ENCODE measurements around the gene PSORS1C2. TPM values are rescaled to one million over a fixed set of nuclear protein-coding genes. Genes with fewer than 3 reads are reported as not detected.

The PSORS1C2 gene
- total and polyA plus RNA-seq, 4 donors: not detected

DNA sequence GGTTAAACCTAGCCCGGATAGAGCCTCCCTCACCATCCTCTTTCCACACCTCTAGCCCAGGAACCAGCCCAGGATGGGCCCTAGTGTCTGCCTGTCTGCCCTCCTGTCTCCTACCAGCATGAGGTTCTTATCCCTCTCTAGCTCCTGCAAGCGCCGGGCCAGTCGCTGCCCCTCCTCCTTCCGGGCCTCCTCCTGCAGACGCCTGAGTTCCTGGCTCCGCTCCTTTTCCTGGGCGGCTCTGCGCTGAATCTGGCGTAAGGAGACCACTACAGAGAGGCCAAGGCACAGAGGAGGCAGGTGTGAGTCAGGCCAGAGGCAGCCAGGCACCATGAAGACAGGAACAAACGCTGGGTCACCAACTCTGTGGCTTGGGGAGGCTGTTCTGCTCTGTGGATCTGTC, 4.3 kb upstream of the PSORS1C2 start:
- no peak overlapping the region for H3K9ac ChIP-seq (ENCODE audit: low read depth in 1 of 2, low read length in 2 of 2)

DNA sequence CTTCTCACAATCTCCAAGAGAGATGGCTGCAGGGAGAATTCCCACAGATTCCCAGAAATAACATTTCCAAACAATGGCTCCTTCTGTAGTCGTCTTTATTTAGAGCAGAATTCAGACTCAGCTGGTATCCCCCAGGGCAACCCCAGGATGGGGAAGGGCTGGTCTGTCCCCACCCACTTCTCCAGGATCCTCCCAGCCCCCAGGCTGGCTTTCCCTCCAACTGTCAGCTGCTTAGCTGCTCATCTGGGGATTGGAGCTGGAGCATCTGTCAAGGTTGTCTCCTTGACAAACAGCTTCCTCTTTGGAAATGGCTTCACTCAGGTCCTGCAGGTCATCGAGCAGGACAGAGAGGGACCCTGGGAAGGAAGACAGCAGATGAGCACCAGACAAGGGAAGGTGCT, 3.5 kb upstream of the PSORS1C2 start:
- no peaks in the 10 kb centered on the region for H3K9me3 ChIP-seq (ENCODE audit: control insufficient read depth in 4 of 4, low read length in 3 of 4)
- H3K9ac ChIP-seq (ENCODE audit: low read depth in 1 of 2, low read length in 2 of 2): no peak overlapping the region
- H3K4me3 ChIP-seq (ENCODE audit: low read depth in 1 of 3, low read length in 3 of 3): no peak overlapping the region
- WGBS: 67% methylated on average over 2 of the region's 2 CpGs
- no peak overlapping the region for H3K27ac ChIP-seq (ENCODE audit: low read depth in 1 of 2, low read length in 2 of 2)
- H3K27me3 ChIP-seq (ENCODE audit: control insufficient read depth in 4 of 4, insufficient read depth in 4 of 4, low read length in 3 of 4): no peaks in the 10 kb centered on the region
- no peak for DNase-seq (ENCODE audit: low spot score)
- peaks cover 0 to 5% (median 4%) of the 10 kb centered on the region in 4 donors for H3K4me1 ChIP-seq (ENCODE audit: control insufficient read depth in 4 of 4, insufficient read depth in 4 of 4, low read length in 3 of 4)
- peaks cover 0 to 8% (median 5%) of the 10 kb centered on the region in 4 donors for H3K36me3 ChIP-seq (ENCODE audit: control insufficient read depth in 4 of 4, insufficient read depth in 3 of 4, low read depth in 1 of 4, low read length in 3 of 4)
- TF ChIP-seq NR2F2 (IDR thresholded peaks at IDR 0.05) (no peak), TAF1 (conservative IDR thresholded peaks at IDR 0.05) (no peak), HNF4G (IDR thresholded peaks at IDR 0.05) (no peak), SP1 (IDR thresholded peaks at IDR 0.05) (no peak), YY1 (IDR thresholded peaks at IDR 0.05) (no peak), GABPA (IDR thresholded peaks at IDR 0.05 in 1 of 2, conservative IDR thresholded peaks at IDR 0.05 in 1 of 2) (no peak), EGR1 (IDR thresholded peaks at IDR 0.05; ENCODE audit: low read depth in 2 of 2) (no peak), HNF4A (conservative IDR thresholded peaks at IDR 0.05) (no peak), FOXA1 (IDR thresholded peaks at IDR 0.05) (no peak), RAD21 (IDR thresholded peaks at IDR 0.05) (no peak), JUND (IDR thresholded peaks at IDR 0.05) (no peak), FOXA2 (IDR thresholded peaks at IDR 0.05) (no peak), RXRA (IDR thresholded peaks at IDR 0.05) (no peak)
- TF ChIP-seq, protein P1, sequence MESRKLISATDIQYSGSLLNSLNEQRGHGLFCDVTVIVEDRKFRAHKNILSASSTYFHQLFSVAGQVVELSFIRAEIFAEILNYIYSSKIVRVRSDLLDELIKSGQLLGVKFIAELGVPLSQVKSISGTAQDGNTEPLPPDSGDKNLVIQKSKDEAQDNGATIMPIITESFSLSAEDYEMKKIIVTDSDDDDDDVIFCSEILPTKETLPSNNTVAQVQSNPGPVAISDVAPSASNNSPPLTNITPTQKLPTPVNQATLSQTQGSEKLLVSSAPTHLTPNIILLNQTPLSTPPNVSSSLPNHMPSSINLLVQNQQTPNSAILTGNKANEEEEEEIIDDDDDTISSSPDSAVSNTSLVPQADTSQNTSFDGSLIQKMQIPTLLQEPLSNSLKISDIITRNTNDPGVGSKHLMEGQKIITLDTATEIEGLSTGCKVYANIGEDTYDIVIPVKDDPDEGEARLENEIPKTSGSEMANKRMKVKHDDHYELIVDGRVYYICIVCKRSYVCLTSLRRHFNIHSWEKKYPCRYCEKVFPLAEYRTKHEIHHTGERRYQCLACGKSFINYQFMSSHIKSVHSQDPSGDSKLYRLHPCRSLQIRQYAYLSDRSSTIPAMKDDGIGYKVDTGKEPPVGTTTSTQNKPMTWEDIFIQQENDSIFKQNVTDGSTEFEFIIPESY (IDR thresholded peaks at IDR 0.05): no peak
- TF ChIP-seq, protein P2, sequence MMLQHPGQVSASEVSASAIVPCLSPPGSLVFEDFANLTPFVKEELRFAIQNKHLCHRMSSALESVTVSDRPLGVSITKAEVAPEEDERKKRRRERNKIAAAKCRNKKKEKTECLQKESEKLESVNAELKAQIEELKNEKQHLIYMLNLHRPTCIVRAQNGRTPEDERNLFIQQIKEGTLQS (IDR thresholded peaks at IDR 0.05): no peak
- TF ChIP-seq, protein P3, sequence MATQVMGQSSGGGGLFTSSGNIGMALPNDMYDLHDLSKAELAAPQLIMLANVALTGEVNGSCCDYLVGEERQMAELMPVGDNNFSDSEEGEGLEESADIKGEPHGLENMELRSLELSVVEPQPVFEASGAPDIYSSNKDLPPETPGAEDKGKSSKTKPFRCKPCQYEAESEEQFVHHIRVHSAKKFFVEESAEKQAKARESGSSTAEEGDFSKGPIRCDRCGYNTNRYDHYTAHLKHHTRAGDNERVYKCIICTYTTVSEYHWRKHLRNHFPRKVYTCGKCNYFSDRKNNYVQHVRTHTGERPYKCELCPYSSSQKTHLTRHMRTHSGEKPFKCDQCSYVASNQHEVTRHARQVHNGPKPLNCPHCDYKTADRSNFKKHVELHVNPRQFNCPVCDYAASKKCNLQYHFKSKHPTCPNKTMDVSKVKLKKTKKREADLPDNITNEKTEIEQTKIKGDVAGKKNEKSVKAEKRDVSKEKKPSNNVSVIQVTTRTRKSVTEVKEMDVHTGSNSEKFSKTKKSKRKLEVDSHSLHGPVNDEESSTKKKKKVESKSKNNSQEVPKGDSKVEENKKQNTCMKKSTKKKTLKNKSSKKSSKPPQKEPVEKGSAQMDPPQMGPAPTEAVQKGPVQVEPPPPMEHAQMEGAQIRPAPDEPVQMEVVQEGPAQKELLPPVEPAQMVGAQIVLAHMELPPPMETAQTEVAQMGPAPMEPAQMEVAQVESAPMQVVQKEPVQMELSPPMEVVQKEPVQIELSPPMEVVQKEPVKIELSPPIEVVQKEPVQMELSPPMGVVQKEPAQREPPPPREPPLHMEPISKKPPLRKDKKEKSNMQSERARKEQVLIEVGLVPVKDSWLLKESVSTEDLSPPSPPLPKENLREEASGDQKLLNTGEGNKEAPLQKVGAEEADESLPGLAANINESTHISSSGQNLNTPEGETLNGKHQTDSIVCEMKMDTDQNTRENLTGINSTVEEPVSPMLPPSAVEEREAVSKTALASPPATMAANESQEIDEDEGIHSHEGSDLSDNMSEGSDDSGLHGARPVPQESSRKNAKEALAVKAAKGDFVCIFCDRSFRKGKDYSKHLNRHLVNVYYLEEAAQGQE (IDR thresholded peaks at IDR 0.05): no peak

More for the DNA sequence above, 4.3 kb upstream of the PSORS1C2 start:
- no peak for TF ChIP-seq JUND (IDR thresholded peaks at IDR 0.05)
- TF ChIP-seq GABPA (IDR thresholded peaks at IDR 0.05 in 1 of 2, conservative IDR thresholded peaks at IDR 0.05 in 1 of 2): no peak
- no peak for TF ChIP-seq RXRA (IDR thresholded peaks at IDR 0.05)
- TF ChIP-seq, protein P1 (IDR thresholded peaks at IDR 0.05): no peak
- TF ChIP-seq HNF4G (IDR thresholded peaks at IDR 0.05): no peak
- TF ChIP-seq, protein P3 (IDR thresholded peaks at IDR 0.05): no peak
- 80% methylated on average over 11 of the region's 11 CpGs for WGBS
- H3K27ac ChIP-seq (ENCODE audit: low read depth in 1 of 2, low read length in 2 of 2): no peak overlapping the region
- H3K27me3 ChIP-seq (ENCODE audit: control insufficient read depth in 4 of 4, insufficient read depth in 4 of 4, low read length in 3 of 4): no peaks in the 10 kb centered on the region
- no peak for DNase-seq (ENCODE audit: low spot score)
- no peaks in the 10 kb centered on the region for H3K4me1 ChIP-seq (ENCODE audit: control insufficient read depth in 4 of 4, insufficient read depth in 4 of 4, low read length in 3 of 4)
- H3K36me3 ChIP-seq (ENCODE audit: control insufficient read depth in 4 of 4, insufficient read depth in 3 of 4, low read depth in 1 of 4, low read length in 3 of 4): peaks cover 0 to 8% (median 5%) of the 10 kb centered on the region in 4 donors
- H3K4me3 ChIP-seq (ENCODE audit: low read depth in 1 of 3, low read length in 3 of 3): no peak overlapping the region
- H3K9me3 ChIP-seq (ENCODE audit: control insufficient read depth in 4 of 4, low read length in 3 of 4): no peaks in the 10 kb centered on the region

Data from liver (tissue), 9 donors.